Astrocyte of the hippocampus (primary cell): ENCODE data around the gene PRMT1.
"Not testable (repeated sequence)": the region's sequence is repeated elsewhere in the genome, so short reads cannot be mapped to it uniquely, and the experiment has no call there.

Experiments used
- DNase-seq: peaks from one replicate; pipeline ENCODE4 v3.0.0; 2011; ENCODE audit warnings: low read depth, low spot score

The PRMT1 gene

DNA sequence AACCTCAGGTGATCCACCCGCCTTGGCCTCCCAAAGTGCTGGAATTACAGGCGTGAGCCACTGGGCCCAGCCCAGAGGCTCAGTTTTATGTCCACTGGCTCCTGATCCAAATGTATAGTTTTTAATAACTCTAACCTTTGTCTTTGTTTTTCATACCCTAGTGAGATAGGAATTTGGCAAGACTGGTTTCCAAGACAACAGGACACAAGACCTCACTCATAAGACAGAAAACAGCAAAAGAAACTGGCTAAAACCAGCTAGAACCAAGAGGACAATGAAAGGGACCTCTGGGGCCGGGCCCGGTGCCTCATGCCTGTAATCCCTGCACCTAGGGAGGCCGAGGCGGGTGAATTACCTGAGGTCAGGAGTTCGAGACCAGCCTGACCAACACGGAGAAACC is 41.4 kb downstream of the PRMT1 start:
- peak; percentile 45 for DNase-seq

DNA sequence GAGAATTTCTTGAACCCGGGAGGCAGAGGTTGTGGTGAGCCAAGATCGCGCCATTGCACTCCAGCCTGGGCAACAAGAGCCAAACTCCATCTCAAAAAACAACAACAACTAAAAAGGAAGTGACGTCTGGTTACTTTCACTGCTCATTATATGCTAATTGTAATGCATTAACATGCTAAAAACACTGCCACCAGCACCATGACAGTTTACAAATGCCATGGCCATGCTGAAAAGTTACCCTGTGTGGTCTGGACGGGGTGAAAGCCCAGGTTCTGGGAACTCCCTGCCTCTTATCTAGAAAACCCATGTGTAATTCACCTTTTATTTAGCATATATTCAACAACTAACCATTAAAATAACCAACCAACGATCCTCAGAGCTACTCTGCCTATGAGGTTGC is 41.9 kb downstream of the PRMT1 start:
- no peak for DNase-seq

DNA sequence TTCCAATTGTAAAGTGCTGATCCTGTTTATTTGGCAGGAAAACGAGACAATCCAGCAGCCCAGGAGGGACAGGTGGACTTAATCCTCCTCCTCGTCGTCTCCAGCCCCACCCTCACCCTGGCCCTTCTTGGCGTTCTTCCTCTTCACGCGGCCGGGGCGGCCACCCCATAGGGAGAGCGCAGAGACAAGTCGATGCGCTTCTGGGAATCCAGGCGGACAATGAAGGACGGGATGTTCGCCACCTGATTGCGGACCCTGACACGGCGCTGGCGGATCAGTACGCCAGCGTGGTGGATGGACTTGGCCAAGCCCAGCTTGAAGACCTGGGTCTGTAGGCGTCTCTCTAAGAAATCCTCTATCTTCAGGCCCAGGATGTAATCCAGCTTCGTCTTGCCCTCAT is 42.3 kb downstream of the PRMT1 start:
- not testable (repeated sequence) for DNase-seq

DNA sequence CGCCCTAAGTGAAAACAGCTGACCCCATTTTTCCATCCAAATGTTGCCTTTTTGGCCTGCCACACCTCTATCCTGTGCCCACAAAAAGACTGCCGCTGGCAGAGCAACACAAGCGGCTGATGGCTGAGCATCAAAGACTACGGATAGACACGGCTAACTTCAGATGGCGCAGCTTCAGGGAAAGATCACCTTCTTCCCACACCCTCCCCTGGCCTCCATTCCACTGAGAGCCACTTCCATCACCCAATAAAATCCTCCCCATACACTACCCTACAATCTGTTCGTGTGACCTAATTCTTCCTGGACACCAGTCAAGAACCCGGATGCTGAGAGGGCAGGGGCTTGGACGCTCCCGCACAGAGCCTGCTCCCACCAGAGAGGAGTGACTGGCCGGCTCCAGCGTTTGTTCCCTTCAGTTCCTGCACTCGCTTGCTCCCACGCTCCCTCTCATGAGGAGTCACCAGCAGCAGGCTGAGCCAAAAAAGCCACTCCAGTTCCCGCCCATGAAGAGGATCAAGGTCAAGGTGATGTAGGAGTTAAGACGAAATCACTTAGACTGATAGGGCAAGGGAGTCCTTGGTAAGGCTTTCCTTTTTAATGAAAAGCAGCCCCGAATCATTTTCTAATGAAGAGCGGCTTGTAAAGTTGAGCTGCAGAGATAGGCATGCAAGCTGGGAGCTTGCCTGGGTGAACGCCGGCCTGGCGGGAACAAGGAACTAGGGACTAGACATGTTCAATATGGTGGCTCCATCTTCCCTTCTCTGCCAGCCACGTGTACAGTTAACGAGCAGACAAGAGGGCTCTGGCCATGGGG is 50.4 kb downstream of the PRMT1 start:
- DNase-seq, result no peak

DNA sequence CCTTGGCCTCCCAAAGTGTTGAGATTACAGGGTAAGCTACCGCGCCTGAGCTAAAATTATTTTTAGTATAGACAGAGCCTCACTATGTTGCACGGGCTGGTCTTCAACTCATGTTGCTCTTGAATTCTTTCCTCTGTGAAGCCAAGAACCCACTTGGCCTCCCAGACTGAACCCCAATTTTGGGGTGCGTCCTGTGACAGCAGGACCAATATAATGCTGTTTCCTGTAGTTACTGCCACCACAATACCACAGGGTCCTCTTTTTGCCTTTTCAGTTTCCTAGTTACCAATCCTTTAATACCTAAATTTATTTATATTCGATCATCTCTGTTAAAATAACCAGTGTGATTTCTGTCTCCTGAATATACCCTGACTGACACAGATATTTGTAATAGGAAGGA is 53.1 kb downstream of the PRMT1 start:
- DNase-seq, result no peak
